GM18498 (cell line): ENCODE data around the gene GGTA1.

Source experiments
- ATAC-seq: cut with Tn5 transposase; IDR thresholded peaks from one replicate; pipeline ENCODE4 v1.9.1; 2021; ENCODE audit warnings: mild to moderate bottlenecking, moderate library complexity; ENCODE audit not compliant: unreplicated experiment

The GGTA1 gene

DNA sequence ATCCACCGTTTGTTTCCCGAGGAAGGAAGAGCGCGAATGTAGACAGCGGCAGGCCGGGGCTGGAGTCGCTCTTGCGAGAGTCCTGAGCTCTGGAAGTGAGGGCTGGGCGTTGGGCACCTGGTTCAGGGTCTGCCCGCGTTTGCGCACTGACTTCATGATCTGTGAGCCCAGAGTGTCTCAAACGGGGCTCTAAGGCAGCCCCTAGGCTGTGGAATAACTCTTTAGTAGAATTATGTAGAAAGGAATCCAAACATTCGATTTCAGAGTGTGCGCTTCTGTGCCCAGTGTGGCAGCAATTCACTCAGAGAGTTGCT, 478 bp upstream of the GGTA1 start:
- no peak for ATAC-seq

DNA sequence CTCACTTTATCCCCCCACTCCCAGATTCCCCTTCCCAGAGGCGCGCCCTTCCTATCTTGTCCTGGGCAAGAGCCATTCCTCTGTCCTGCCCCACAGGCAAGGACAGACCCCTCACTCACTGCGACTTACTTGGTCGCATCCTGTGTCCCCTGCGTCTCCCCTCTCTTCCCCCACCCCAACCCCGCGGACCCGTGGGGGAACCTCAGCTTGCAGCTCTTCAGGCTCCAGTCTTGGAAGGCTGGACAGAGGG, 542 bp downstream of the GGTA1 start:
- ATAC-seq, result no peak

- no peak for ATAC-seq
Measured at GRCh38 chr9:121498487-121499176, 1.0 kb downstream of the GGTA1 start.

DNA sequence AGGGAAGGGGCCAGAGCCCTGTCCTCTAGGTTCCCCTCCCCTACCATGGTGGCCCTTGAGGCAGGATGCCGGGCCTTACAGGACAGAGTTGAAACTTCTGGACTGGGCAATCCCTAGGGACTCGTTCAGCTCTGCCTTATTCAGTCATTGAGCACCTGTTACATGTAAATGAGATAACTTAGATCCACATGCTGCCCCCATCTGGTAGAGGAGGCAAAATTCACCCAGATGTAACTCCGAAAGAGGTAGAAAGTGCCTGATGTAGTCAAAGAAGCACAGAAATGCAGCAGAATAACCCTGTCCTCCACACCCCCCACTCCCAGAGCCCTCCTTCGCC, 1.5 kb downstream of the GGTA1 start:
- peak; percentile 85 for ATAC-seq

GRCh38 chr9:121495976-121496375, 3.7 kb downstream of the GGTA1 start:
- no peak for ATAC-seq

DNA sequence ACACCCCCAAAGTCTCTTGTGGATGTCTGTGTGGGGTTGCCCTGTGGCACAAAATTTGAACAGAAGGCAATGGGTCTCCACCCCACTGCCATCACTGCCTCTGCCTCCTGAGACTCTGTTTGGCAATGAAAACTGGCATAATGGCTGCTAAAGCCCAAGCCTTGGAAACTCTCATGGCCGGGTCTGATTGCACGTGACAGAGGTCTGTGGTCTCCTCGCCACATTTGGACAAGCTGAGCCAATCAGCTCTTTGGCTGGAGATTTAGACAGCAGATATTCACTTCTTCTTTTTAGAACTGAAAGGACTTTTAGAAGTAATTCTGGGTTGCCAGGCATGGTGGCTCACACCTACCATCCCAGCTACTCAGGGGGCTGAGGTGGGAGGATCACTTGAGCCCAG, 5.5 kb downstream of the GGTA1 start:
- peak; percentile 43 for ATAC-seq

GRCh38 chr9:121491111-121491510, 8.5 kb downstream of the GGTA1 start:
- no peak for ATAC-seq

DNA sequence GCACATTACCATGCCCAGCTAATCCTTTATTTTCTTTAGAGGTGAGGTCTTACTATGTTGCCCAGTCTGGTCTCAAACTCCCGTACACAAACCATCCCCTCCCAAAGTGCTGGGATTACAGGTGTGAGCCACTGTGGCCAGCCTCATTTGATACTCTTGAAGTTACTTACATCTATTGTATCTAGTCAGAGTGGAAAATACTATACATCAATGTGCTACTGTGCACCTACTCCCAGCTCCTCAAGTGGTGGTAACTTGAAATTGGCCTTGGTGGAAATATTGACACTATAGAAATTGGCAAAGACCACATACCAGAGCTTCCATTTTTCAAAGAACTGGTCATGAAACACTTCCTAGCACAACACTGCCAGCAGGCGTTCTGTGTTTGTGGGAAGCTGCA, 10.3 kb downstream of the GGTA1 start:
- ATAC-seq, result no peak

GRCh38 chr9:121486043-121486442, 13.6 kb downstream of the GGTA1 start:
- no peak for ATAC-seq

DNA sequence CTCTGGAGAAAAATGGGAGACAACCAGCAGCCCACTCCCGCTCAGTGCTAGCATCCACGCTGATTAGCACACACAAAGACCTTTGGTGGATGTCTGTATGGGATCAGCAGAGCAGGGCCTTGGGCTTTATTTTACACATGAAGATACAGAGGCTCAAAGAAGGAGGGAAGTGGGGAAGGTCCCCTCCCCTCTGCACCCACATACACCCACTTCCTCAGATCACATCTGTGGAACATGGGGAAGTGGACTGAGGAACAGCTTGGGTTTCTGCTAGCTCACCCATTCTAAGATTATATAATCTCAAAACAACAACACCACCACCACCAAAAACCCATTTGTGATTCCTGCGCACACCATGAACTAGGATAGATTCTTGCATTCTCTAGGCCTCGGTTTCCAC, 14.0 kb downstream of the GGTA1 start:
- no peak for ATAC-seq

- no peak for ATAC-seq
Measured at GRCh38 chr9:121484651-121485446, 14.8 kb downstream of the GGTA1 start.

GRCh38 chr9:121483473-121484031, 16.1 kb downstream of the GGTA1 start:
- ATAC-seq, result no peak

- ATAC-seq, result no peak
Measured at GRCh38 chr9:121483049-121483448, 16.6 kb downstream of the GGTA1 start.

- no peak for ATAC-seq
Measured at GRCh38 chr9:121478816-121479676, 20.6 kb downstream of the GGTA1 start.

DNA sequence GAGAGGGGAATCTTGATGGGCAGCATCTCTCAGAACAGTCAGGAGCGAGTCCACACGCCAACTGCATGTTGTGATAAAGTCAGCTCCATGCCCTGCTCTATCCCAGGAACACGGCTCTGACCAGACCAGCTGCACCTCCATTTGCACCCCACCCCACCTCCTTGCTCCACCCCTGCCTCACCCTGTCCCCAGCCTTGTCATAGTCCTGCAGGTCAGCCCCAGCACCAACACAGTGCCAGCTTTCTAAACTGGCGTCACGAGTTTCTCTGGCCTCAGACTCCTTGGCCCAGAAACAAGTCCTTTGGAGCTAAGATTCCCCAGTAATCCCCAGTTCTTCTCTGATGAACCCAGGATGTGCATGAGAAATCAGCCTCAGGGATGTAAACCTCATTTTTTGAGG, 23.5 kb downstream of the GGTA1 start:
- ATAC-seq, result no peak

- no peak for ATAC-seq
Measured at GRCh38 chr9:121474231-121474947, 25.3 kb downstream of the GGTA1 start.

DNA sequence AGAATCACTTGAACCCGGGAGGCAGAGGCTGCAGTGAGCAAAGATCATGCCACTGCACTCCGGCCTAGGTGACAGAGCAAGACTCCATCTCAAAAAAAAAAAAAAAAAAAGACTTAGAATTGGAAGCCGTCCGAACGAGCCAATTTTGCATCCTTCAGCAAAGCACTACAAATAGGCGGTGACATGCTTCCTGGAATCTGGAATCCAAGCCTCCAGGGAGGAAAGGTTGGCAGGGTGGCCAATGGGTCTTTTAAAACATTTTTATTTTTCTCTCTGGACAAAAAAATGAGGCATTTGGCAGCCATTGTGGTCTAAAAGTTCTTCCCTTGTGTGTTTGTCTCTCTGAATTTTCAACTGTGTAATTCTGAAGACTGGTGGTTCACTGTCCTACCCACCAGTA, 26.4 kb downstream of the GGTA1 start:
- ATAC-seq, result no peak

DNA sequence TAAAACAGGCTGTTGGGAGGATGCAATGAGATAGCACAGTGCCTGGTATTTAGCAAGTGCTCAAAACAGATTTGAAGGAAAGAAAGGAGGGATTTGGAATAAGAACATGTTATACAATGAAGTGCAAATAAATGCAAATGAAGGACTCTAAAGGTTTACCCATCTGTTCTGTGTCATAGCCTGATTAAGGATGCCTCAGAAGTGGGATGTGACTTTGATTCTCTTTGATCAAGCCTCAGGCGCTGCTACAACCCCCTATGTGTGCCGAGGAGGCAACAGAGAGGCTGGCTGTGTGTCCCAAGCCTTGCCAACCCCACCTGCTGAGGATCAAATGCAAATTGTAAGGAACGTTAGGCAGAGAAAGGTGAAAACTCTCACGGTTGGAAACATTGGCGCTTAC, 27.2 kb downstream of the GGTA1 start:
- ATAC-seq, result no peak

DNA sequence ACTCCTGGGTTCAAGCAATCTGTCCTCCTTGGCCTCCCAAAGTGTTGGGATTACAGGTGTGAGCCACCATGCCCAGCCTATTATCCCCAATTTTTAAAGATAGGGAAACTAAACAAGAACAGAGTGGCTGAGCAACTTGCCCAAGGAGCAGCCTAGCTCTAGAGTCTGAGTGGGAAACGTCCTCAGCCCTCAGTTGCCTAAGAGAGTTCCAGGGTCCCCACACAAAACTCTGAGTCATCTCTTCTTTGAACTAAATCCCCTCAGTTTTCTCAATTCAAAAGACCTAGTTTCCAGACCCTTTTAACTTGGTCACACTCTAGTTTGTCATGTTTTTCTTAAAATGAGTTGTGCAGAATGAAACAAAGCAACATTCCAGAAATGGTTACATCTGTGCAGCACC, 33.5 kb downstream of the GGTA1 start:
- ATAC-seq, result no peak

DNA sequence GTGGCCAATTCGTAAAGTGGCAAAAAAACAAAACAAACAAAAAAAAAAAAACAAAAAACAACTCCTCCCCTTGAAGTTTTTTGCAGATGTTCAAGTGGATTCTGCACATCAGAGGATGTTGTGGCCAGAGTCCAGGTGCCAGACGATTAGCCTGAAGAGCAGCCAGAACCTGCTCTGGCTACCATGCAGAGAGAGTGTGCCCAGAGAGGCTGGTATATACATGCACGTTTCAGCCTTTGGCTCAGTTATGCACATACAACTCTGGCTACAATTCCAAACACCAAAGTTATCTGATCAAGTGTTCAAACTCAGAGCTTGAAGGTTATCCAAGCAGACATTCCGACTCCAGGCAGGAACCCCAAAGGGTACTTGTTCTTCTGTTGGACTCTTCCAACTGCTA, 34.7 kb downstream of the GGTA1 start:
- ATAC-seq, result no peak
